Osteocyte (in vitro differentiated cells): ENCODE results near the gene SQSTM1. TPM values are rescaled to one million over a fixed set of nuclear protein-coding genes. Genes with fewer than 3 reads are reported as not detected.

Experiments
- DNase-seq: peaks from one replicate; pipeline ENCODE4 v3.0.0; 2021; ENCODE audit warnings: mixed read lengths; ENCODE audit not compliant: unreplicated experiment; ENCODE audit errors: extremely low spot score
- H3K27ac Mint-ChIP-seq: one replicate; pipeline ENCODE4 v1.8.0; 2021; ENCODE audit warnings: mild to moderate bottlenecking, mixed read lengths; ENCODE audit not compliant: unreplicated experiment
- H3K27me3 Mint-ChIP-seq: one replicate; pipeline ENCODE4 v1.8.0; 2021; ENCODE audit warnings: mixed read lengths; ENCODE audit not compliant: unreplicated experiment
- H3K36me3 Mint-ChIP-seq: one replicate; pipeline ENCODE4 v1.8.0; 2021; ENCODE audit warnings: mixed read lengths; ENCODE audit not compliant: unreplicated experiment
- H3K4me1 Mint-ChIP-seq: one replicate; pipeline ENCODE4 v1.8.0; 2021; ENCODE audit warnings: mixed read lengths; ENCODE audit not compliant: unreplicated experiment
- H3K4me3 Mint-ChIP-seq: one replicate; pipeline ENCODE4 v1.8.0; 2021; ENCODE audit warnings: mild to moderate bottlenecking, moderate library complexity, mixed read lengths; ENCODE audit not compliant: unreplicated experiment
- H3K9me3 Mint-ChIP-seq: one replicate; pipeline ENCODE4 v1.8.0; 2021; ENCODE audit warnings: mixed read lengths; ENCODE audit not compliant: unreplicated experiment
- CTCF ChIP-seq: fragments of 200-600 bp; sonication (generic); IDR thresholded peaks from 2 replicates; pipeline ENCODE4 v1.5.0; 2021; ENCODE audit warnings: antibody characterized with exemption, mild to moderate bottlenecking, moderate library complexity
- microRNA-seq: library from miRNA; unstranded; fragments of <30 nt; microRNA quantifications from one replicate; pipeline ENCODE4 v1.1.0, GENCODE V29; 2020; ENCODE audit not compliant: unreplicated experiment
- total RNA-seq: library from RNA; stranded (reverse); gene quantifications from 2 replicates; pipeline ENCODE4 v1.2.1, GENCODE V29; 2021

The SQSTM1 gene
- total RNA-seq, 1 donor from 2014 or later = 447 TPM

DNA sequence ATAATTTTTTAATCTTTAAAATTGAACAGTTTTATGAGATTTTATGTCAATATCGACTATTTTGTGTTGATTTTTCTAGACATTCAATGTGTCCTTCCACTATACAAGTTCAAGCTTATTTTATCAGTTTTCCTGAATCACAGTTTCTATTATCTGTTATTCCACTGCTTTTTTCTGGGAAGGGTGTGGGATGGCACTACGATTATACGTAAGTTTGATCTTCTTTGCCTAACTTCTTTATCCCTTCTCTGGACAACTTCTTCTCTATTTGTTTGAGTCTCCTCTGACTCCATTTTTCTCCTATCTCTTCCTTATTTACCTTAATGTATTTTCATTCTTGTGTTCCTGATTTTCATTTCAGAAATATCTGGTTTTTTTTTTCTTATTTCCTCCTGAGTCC lies 62.5 kb downstream of the SQSTM1 start:
- DNase-seq = no peak
- Mint-ChIP-seq H3K36me3 (peaks cover 64% of the 10 kb centered on the region), H3K27me3 (no peaks in the 10 kb centered on the region)

DNA sequence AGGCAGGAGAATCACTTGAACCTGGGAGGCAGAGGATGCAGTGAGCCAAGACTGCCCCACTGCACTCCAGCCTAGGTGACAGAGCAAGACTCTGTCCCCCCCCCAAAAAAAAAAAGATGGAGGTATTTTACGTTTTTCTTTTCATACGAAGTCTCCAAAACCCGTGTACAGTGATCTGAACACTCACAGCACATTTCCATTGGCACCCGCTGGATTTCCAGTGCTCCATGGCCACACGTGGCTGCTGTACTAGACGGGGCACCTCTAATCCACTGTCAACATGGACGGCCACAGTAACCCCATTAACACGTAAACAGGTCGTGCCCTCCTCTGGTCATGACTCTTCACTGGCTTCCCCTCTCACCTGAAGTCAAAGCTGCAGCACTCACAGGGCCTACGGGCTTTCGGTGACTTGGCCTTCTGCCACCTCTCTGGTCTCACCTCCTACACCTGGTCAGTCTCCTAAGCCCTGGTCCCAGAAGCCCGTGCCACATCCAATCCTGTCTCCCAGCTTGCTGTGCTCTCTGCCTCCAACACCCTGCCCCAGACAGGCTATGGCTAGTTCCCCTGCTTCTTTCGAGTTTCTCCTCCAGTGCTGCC lies 64.9 kb downstream of the SQSTM1 start:
- TF ChIP-seq CTCF = no peak
- Mint-ChIP-seq H3K4me1 (no peaks in the 10 kb centered on the region), H3K27me3 (no peaks in the 10 kb centered on the region), H3K4me3 (no peak overlapping the region), H3K9me3 (peaks cover 8% of the 10 kb centered on the region), H3K36me3 (peaks cover 80% of the 10 kb centered on the region), H3K27ac (no peak overlapping the region)
- no peak for DNase-seq

More for the DNA sequence above, 62.5 kb downstream of the SQSTM1 start:
- Mint-ChIP-seq H3K27ac (no peak overlapping the region), H3K4me1 (no peaks in the 10 kb centered on the region), H3K9me3 (peaks cover 8% of the 10 kb centered on the region), H3K4me3 (no peak overlapping the region)
- no peak for TF ChIP-seq CTCF

DNA sequence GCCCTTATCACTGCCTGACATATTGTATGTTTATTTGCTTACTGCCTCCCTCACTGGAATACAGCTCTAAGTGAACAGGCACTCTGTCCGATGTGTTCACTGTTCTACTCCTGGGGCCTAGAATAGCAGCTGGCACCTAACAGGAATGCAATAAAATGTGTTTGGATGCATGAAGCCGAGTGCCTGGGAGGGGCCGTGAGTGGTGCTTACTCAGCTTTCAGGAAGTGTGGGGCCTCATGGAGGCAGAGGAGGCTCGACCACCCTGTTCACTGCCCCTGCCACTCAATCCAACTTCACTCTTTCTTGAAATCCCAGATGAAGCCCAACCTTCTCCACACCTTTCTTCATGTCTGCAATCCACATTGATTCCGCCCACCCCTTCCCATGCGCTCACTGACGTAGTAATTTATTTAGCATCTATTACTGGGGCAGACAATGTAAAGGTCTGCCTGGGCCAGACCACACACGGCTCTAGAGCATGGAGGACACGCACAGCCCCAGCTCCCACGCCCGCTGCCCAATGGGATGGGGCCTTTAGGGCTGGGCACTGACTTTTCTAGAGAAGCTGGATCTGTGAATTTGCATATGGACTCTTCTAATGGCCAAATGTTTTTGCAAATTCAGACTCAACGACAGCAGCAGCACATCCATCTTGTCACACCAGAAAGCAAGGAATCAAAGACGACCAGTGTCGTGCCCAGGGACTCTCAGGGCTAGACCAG lies 65.6 kb downstream of the SQSTM1 start:
- H3K4me1 Mint-ChIP-seq = no peaks in the 10 kb centered on the region
- H3K4me3 Mint-ChIP-seq = no peak overlapping the region
- peaks cover 76% of the 10 kb centered on the region for H3K36me3 Mint-ChIP-seq
- TF ChIP-seq CTCF = no peak
- peaks cover 8% of the 10 kb centered on the region for H3K9me3 Mint-ChIP-seq
- DNase-seq = no peak
- H3K27me3 Mint-ChIP-seq = no peaks in the 10 kb centered on the region
- no peak overlapping the region for H3K27ac Mint-ChIP-seq

DNA sequence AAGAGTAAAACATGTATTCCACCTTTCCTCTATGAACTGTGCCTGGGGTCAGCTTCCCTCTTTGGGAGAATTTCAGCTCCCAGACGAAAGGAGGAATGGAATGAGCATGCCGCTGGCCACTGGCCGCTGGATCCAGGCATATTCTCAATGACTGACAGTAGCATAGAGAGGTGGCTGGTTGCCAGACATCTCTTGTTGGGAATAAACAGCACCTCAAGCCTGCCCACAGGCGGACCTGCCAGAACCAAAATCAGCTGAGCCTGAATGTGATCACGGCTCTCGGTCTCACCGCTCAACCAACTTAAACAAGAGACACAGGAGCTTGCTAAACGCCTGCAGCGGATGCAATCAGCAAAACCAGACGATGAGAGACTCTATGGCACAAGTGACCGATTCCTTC lies 66.4 kb downstream of the SQSTM1 start:
- Mint-ChIP-seq H3K36me3 (peaks cover 75% of the 10 kb centered on the region), H3K9me3 (peaks cover 8% of the 10 kb centered on the region)

More for the DNA sequence above, 66.4 kb downstream of the SQSTM1 start:
- no peak for DNase-seq
- TF ChIP-seq CTCF = no peak
- Mint-ChIP-seq H3K4me3 (no peak overlapping the region), H3K27ac (no peak overlapping the region), H3K4me1 (no peaks in the 10 kb centered on the region), H3K27me3 (no peaks in the 10 kb centered on the region)

Small RNA genes lying within 50 kb of the gene (microRNA-seq; reads per million reads assigned to microRNA genes)
- 13.2 reads per million, percentile 21 among the genes with 10 or more reads in this experiment for gene MIR1229

Other genes starting within 250 kb of the SQSTM1 start
- gene HNRNPH1, start 197.2 kb upstream of the SQSTM1 start, total RNA-seq = 474 and 509 TPM in 2 replicates
- not detected in 2 replicates for gene CBY3, start 139.9 kb upstream of the SQSTM1 start, total RNA-seq
- 809 and 868 TPM in 2 replicates for gene CANX, start 121.9 kb upstream of the SQSTM1 start, total RNA-seq
- 33.1 and 34.1 TPM in 2 replicates for gene MAML1, start 88.1 kb upstream of the SQSTM1 start, total RNA-seq
- gene LTC4S, start 26.9 kb upstream of the SQSTM1 start, total RNA-seq = 1.1 and 2.4 TPM in 2 replicates
- gene MGAT4B, start 14.0 kb upstream of the SQSTM1 start, total RNA-seq = 185 and 198 TPM in 2 replicates
- gene MRNIP, start 37.9 kb downstream of the SQSTM1 start, total RNA-seq = 25.8 and 27.6 TPM in 2 replicates
- gene TBC1D9B, start 87.0 kb downstream of the SQSTM1 start, total RNA-seq = 135 and 136 TPM in 2 replicates